GM21528 (cell line): ENCODE results near the gene CHMP4B.

ENCODE experiments used
- ATAC-seq: cut with Tn5 transposase; IDR thresholded peaks from one replicate; pipeline ENCODE4 v1.9.1; 2021; ENCODE audit warnings: mild to moderate bottlenecking, moderate library complexity; ENCODE audit not compliant: unreplicated experiment, low FRiP score

CHMP4B gene

GRCh38 chr20:33810885-33811775 lies at the start of gene CHMP4B:
CHMP4B (plus strand) TSS chr20:33811348; CDS start chr20:33811469, 121 bp downstream.
- ATAC-seq = peak; percentile 87

- no peak for ATAC-seq
Observed at GRCh38 chr20:33761698-33762250, 49.4 kb upstream of the CHMP4B start.

GRCh38 chr20:33765099-33765498 lies 46.0 kb upstream of the CHMP4B start:
- ATAC-seq = no peak

GRCh38 chr20:33765592-33765991 lies 45.6 kb upstream of the CHMP4B start:
- ATAC-seq = no peak

GRCh38 chr20:33766686-33767085 lies 44.5 kb upstream of the CHMP4B start:
- no peak for ATAC-seq

- no peak for ATAC-seq
Observed at GRCh38 chr20:33767777-33768138, 43.4 kb upstream of the CHMP4B start.

- ATAC-seq = no peak
Observed at GRCh38 chr20:33769043-33769442, 42.1 kb upstream of the CHMP4B start.

- ATAC-seq = no peak
Observed at GRCh38 chr20:33770005-33770404, 41.1 kb upstream of the CHMP4B start.

GRCh38 chr20:33771938-33772337 lies 39.2 kb upstream of the CHMP4B start:
- no peak for ATAC-seq

GRCh38 chr20:33772439-33772838 lies 38.7 kb upstream of the CHMP4B start:
- ATAC-seq = no peak

- no peak for ATAC-seq
Observed at GRCh38 chr20:33773412-33774089, 37.6 kb upstream of the CHMP4B start.

GRCh38 chr20:33777816-33778215 lies 33.3 kb upstream of the CHMP4B start:
- ATAC-seq = no peak

- ATAC-seq = no peak
Observed at GRCh38 chr20:33781133-33781532, 30.0 kb upstream of the CHMP4B start.

- ATAC-seq = no peak
Observed at GRCh38 chr20:33781945-33782344, 29.2 kb upstream of the CHMP4B start.

- ATAC-seq = no peak
Observed at GRCh38 chr20:33783256-33783655, 27.9 kb upstream of the CHMP4B start.

GRCh38 chr20:33783818-33784217 lies 27.3 kb upstream of the CHMP4B start:
- ATAC-seq = no peak

- no peak for ATAC-seq
Observed at GRCh38 chr20:33784225-33784624, 26.9 kb upstream of the CHMP4B start.

GRCh38 chr20:33785503-33785902 lies 25.6 kb upstream of the CHMP4B start:
- no peak for ATAC-seq

- ATAC-seq = no peak
Observed at GRCh38 chr20:33787253-33787891, 23.8 kb upstream of the CHMP4B start.

GRCh38 chr20:33788351-33789049 lies 22.6 kb upstream of the CHMP4B start:
- no peak for ATAC-seq
